Measurements from ENCODE around the gene ACMSD.

ACMSD gene

DNA sequence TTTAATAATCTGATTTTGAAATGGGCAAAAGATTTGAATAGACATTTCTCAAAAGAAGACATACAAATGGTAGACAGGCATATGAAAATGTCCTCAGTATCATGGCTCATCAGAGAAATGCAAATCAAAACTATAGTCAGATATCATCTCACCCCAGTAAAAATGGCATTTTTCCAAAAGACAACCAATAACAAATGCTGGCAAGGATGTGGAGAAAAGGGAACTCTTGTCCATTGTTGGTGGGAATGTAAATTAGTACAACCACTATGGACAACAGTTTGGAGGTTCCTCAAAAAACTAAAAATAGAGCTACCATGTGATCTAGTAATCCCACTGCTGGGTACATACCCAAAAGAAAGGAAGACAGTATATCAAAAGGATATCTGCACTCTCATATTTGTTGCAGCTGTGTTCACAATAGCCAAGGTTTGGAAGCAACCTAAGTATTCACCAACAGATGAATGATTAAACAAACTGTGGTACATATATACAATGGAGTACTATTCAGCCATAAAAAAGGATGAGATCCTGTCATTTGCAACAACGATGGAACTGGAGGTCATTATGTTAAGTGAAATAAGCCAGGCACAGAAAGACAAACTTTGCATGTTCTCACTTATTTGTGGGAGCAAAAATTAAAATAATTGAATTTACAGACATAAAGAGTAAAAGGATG is 69.2 kb downstream of the ACMSD start:
- DNase-seq, result peak in 1 of 2 donors; percentile 18

GRCh38 chr2:134910763-134911399 is 72.5 kb downstream of the ACMSD start:
- no peak for DNase-seq

DNA sequence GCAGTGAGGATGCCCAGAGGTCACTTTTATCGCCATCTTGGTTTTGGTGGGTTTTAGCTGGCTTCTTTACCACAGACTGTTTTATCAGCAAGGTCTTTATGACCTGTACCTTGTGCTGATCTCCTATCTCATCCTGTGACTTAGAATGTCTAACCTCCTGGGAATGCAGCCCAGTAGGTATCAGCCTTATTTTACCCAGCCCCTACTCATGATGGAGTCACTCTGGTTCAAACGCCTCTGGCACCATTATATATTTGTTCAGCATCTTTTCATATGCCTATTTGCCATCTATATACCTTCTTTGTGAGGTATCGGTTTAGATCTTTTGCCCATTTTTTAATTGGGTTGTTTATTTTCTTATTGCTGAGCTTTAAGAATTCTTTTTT is 73.0 kb downstream of the ACMSD start:
- no peak for DNase-seq

GRCh38 chr2:134912361-134912760 is 73.9 kb downstream of the ACMSD start:
- peak; percentile 71 to 83 for DNase-seq

- peak in 1 of 2 donors; percentile 17 for DNase-seq
Observed at GRCh38 chr2:134917360-134917865, 79.0 kb downstream of the ACMSD start.

DNA sequence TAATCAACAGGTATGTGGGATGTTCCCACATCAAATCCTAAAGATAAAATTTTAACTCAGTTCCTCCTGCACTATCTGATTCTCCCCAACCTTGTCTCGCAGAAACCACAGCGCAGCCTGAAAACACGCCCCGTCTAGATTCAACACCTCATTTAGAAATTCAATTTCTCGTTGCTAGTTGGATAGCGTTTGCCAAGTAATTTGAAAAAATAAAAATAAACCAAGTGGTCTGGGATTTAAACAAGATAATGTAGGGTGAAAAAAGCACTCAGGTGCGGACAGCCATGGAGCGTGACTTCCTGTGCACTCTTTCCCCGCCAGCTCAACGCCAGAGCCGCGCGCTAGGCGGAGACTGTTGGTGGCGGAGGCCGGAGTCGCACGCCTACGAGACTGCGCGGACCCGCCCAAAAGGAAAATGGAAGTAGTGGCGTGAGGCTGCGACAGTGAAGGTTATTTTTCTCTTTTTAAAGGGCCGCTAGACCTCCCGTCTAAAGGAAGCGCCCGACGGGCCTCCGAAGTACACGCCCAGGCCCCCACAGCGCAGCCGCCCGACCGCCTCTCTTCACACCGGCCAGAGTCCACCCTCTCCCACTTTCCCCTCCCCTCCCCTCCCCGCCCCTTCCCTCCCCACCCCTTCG is 79.6 kb downstream of the ACMSD start:
- peak in 1 of 2 donors; percentile 92 for DNase-seq

GRCh38 chr2:134918526-134919340 is 80.3 kb downstream of the ACMSD start, which contains the start of gene CCNT2:
Gene CCNT2, plus strand, starts transcription at chr2:134918822. Its CDS starts 33 bp downstream, at chr2:134918855.
- peak; percentile 99 for DNase-seq

DNA sequence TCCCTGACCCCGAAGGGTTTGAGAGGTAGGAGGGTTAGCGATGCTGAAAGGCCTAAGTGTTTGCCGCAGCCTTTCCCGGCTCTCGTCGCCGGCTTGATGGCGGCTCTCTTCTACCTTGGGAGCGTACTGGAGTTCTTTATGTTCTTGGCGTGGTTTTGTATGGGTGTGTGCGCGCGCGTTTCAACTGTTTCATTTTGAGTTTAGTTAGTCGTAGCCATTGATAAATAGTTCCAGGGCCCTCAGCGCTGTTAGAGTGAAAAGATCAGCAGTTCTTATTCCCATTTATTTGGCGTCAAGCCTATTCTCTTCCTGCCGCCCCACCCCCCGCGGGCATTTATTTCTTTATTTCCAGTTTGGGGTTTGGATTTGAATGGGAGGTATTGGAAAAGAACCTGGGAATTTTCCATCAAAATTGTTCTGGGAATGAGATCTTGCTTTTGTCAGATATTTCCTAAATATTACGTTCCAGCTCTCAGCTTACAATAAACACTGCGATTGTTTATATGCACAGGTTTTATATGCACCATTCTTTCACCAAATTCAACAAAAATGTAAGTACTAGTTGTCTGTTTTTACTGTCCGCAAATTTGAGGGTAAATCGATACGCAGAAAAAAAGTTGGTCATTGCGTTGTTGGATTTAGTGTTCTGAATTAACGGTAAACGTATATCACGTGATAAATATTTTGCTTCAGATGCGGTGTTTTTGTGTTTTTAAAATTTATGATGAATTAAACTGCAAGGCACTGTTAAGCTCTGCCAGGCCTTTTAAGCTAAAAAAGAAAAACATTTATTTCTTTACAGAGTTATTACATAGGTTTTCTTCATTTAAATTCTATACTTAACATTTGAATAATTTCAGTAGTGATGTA is 81.2 kb downstream of the ACMSD start:
- DNase-seq, result no peak

DNA sequence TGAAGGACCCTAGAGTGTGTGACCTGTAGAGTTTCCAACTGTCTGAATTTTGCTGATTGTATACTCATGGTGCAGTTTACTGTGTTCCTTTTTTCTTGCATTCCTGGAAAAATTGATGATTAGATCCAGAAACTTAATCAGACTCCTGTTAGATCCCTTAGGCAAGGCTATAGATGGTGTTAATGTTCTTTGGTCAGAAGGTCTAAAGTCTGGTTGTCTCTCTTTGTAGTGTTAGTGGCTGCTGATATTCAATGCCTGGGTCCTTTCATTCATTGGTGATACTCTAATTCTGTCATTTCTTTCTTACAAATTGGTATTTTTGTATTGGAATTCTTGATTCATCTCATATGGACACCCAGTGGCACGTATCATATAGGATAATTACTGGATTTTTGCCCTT is 86.5 kb downstream of the ACMSD start:
- no peak for DNase-seq

- no peak for DNase-seq
Observed at GRCh38 chr2:134926231-134926931, 88.0 kb downstream of the ACMSD start.

DNA sequence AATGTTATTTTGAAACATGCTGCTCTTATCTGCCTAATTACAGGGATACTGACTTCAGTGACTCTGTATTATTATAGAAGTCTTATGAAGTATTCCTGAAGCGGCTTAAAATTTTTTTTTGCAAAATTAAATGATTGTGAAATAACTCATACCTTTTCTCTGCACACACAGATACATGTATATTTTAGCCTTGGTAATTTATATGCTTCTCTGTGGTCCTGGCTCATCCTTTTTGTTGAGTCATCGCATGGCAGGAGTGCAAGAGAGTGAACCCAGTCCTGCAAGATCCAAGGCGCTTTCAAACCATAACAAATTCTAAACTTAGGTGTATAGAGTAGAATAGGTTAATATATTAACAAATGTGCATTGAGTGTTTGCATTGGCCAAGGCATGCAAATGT is 88.8 kb downstream of the ACMSD start:
- no peak for DNase-seq

GRCh38 chr2:134932864-134933526 is 94.6 kb downstream of the ACMSD start:
- no peak for DNase-seq

GRCh38 chr2:134933732-134934131 is 95.3 kb downstream of the ACMSD start:
- no peak for DNase-seq

DNA sequence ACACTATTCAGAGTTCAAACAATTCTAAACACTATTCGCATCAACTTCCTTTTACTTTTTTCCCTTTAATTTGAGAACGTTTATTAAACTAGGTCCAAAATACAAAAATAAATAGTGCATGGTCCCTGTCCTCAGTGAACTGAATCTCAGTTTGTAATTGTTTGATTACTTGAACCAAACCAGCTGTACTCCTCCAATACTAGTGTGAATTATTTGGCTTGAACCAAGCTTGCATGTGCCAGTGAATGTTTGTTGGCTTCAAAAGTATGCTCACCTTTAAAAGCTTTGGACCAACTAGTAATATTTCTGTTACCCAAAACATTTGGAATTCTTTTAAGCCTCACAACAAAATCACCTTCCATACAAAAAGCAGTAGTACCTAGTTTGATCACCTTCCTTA is 95.7 kb downstream of the ACMSD start:
- no peak for DNase-seq

- DNase-seq, result peak; percentile 21 to 34
Observed at GRCh38 chr2:134934641-134935040, 96.2 kb downstream of the ACMSD start.

GRCh38 chr2:134936691-134937090 is 98.3 kb downstream of the ACMSD start:
- no peak for DNase-seq

GRCh38 chr2:134943540-134943939 is 105.1 kb downstream of the ACMSD start:
- peak; percentile 36 to 79 for DNase-seq

- DNase-seq, result no peak
Observed at GRCh38 chr2:134944975-134945374, 106.6 kb downstream of the ACMSD start.

GRCh38 chr2:134946073-134946472 is 107.7 kb downstream of the ACMSD start:
- DNase-seq, result no peak

- DNase-seq, result no peak
Observed at GRCh38 chr2:134949981-134950708, 111.7 kb downstream of the ACMSD start.
